ENCODE results near the gene ZCWPW2. TPM values are rescaled to one million over a fixed set of nuclear protein-coding genes. Genes with fewer than 3 reads are reported as not detected.

ZCWPW2 gene, protein sequence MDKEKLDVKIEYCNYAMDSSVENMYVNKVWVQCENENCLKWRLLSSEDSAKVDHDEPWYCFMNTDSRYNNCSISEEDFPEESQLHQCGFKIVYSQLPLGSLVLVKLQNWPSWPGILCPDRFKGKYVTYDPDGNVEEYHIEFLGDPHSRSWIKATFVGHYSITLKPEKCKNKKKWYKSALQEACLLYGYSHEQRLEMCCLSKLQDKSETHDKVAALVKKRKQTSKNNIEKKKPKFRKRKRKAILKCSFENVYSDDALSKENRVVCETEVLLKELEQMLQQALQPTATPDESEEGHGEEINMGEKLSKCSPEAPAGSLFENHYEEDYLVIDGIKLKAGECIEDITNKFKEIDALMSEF
- 0.59 TPM in 1 of 2 replicates, not detected in the other for total RNA-seq (2014; rRNA removed; shearing (Covaris generic))

DNA sequence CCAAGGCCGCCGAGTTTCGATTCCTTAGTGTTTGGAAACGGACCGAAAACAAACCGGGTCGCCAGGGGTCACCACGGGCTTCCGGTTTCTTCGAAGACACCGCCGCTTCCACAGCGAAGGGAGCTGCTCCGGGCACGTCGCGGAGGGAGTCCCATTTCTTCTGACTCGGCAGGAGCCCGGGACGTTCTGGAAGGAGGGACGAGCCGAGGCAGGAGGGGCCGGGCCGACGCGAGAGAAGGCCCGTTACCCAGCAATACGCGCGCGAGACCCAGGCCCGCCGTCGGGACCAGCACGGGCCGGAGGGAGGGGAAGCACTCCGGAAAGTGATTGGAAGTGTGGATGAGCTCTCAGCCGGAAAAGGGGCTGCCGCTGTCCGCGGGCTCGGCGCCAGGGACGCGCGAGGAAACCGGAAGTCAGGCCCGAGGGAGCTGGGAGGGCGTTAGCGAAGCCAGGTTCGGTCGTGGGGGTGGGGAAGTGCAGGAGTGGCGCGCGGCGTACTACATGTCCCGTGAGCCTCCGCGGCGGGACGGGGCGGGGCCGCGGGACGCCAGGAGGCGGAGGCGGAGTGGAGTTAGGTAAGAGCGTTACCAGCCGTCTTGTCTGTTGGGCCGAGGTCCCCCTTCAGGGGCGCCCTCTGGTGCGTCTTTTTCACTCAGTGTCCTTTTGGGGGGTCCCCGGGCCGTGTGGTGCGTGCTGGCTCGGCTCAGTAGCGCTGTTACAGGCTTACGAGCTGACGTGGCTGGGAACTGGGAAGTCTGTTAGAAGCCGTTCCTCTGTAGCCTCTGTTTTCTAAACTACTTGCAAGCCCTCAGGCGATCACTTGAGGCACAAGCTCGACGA is at the start of gene ZCWPW2, which contains the start of gene AZI2:
ZCWPW2 (plus strand) TSS at position 93 of the 840 bp plus-strand sequence. CDS start 64,348 bp downstream, outside the sequence.
AZI2 (minus strand) TSS at position 196 of the 840 bp plus-strand sequence. CDS start 8,207 bp downstream, outside the sequence.
- DNase-seq (ENCODE audit: low read depth), result peak; percentile 92

GRCh38 chr3:28299705-28300104 is 48.8 kb upstream of the ZCWPW2 start:
- DNase-seq (ENCODE audit: low read depth), result no peak

DNA sequence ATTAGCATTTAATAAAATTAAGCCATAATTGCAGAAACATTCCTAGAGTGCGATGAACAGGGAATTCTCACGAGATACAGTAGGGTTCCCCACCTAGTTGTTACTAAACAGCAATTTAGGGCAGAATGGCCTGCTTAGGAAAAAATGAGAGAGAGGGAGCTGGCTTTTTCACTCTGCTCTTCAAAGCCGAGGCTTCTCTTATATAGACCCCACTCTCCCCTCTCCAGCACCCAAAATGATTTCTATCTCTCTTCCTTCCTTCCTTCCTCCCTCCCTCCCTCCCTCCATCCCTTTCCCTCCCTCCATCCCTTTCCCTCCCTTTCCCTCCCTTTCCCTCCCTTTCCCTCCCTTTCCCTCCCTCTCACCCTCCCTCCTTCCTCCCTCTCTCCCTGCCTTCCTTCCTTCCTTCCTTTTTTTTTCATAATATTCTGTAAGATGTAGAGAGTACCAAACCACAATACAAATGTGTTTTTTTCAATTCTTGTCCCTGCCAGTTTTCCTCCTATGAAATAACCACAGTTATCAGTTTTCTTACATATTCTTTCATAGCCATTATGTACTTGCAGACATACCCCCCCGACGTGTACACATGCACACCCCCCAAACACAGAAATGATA is 48.1 kb upstream of the ZCWPW2 start:
- no peak for DNase-seq (ENCODE audit: low read depth)

DNA sequence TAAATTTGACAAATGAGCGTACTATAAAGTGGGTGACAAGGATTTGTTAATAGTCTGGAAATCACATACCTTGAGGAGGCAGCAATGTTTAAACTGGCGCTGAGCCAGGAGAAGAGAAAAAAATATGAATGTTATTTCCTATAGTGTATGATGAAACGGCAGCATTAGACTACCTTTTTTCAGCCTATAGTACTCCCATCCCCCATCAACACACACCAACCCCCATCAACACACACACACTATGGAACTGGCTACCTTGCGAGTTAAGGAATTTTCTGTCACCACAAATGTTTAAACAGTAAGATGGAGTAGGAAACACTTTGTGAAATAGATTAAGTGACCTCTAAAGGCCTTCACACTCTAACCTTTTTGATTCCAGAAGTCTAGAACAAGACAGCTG is 46.8 kb upstream of the ZCWPW2 start:
- no peak for DNase-seq (ENCODE audit: low read depth)

DNA sequence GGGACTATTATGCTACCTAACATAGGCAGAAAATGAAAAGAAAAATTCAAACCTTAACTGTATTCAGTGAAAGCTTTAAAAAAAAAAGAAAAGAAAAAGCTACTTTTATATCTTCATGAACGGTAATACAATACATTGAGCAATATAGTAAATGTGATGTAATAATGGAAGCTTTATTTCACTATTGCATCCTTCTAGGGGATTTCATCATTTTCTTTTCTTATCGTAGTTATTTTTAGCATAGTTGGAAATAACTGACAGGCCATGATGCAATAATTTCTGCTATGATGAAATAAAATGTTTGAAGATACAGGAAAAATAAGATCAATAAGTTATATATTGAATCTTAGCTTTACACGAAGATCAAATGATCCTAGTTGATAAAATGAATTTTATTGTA is 40.3 kb upstream of the ZCWPW2 start:
- DNase-seq (ENCODE audit: low read depth), result no peak

DNA sequence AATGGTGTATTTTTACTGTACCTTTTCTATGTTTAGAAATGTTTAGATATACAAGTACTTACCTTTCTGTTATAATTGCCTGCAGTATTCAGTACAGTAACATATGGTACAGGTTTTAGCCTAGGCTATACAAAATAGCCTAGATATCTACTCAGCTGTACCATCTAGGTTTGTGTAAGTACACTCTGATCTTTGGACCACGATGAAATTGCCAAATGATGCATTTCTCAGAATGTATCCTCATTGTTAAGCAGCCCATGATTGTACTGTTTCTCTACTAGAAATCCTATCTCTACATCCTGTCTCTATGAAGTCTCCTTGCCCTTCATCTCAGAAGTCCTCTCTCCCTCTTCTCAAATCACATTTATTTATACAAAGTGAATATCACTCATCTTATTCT is 32.8 kb upstream of the ZCWPW2 start:
- DNase-seq (ENCODE audit: low read depth), result no peak

GRCh38 chr3:28316226-28316625 is 32.3 kb upstream of the ZCWPW2 start:
- DNase-seq (ENCODE audit: low read depth), result no peak

DNA sequence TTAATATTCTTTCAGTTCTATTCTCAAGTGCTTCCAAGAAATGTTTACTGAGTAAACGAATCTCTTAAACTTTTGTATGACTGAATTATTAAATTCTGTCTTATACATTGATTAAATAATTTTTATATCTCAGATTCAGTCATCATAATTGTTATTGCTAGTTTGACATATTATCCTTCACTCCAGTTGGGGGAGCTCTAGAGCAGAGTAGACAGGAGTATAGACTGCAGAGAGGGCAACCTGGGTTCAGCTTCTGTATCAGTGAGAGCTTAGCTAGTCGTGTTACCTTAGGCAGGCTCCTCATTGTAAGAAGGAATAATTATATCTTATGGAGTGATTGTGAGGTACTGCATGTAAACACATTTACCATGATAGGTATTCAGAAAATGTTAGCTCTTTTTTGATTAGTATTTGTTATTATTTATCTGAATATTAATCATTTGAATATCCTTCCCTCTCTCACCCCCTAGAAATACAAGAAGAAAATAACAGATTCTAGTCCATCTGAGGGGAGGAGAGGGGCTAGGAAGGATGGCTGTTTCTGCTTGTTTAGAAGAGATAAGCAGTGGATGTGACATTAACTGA is 31.0 kb upstream of the ZCWPW2 start:
- DNase-seq (ENCODE audit: low read depth), result peak; percentile 29

- no peak for DNase-seq (ENCODE audit: low read depth)
Observed at GRCh38 chr3:28320981-28321380, 27.5 kb upstream of the ZCWPW2 start.

- peak; percentile 34 for DNase-seq (ENCODE audit: low read depth)
Observed at GRCh38 chr3:28322464-28322863, 26.1 kb upstream of the ZCWPW2 start.

DNA sequence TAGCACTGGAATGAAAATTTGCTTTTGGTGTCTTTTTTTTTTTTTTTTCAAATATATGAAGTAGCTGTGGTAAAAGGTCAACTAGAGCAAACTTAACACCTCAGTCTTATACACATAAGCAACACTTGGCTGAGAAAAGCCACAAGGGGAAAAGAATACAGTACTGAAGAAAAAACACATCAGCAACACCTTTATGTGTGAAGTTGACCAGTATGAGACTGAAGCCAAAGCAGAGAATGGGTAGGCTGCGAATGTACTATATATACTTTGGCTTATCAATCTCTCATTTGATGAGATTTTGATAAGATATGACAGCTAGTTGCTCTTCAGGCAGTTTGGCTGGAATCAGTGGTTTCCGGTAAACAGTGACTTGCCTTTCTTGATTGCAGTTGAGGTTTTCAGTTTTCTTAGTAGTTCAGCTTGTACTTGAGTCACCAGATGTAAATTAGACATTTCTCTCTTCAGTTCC is 22.0 kb upstream of the ZCWPW2 start:
- peak; percentile 26 for DNase-seq (ENCODE audit: low read depth)

GRCh38 chr3:28328188-28329151 is 20.1 kb upstream of the ZCWPW2 start:
- DNase-seq (ENCODE audit: low read depth), result peak; percentile 12

DNA sequence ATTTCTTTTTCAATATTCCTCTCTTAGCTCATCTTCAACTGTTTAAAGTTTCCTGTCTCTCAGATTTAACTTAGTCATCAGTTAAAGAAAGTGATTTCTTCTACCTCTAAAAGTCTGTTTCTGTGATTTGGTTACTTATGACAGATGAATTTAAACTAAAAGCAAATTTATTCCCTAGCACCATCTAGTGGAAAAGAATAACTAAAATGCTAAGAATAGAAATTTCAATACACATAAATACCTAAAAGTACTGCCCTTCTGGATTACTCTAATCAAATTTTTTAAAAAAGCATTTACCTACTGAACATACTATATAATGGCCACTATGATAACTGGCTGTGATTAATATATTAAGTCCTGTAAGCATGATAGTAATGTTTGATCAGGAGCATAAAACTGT is 14.0 kb upstream of the ZCWPW2 start:
- DNase-seq (ENCODE audit: low read depth), result no peak

- no peak for DNase-seq (ENCODE audit: low read depth)
Observed at GRCh38 chr3:28335246-28335645, 13.3 kb upstream of the ZCWPW2 start.

DNA sequence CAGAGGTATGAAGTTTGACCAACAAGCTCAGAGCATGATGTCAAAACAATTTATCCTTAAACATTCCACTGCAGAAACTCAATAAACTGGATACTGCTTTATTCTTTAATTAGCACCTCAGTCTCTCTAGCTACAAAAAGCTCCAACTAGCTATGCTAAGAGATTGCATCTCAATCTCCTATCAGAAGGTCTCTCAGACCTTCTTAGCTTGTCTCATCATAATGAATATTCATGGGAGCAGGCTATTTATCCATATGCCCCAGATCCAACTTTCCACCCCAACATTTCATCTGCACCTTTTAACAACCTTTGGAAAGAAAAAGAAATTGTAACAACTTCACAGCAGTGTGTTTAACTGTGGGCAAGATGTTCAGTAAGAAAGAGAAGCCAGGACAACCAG is 11.3 kb upstream of the ZCWPW2 start:
- no peak for DNase-seq (ENCODE audit: low read depth)

GRCh38 chr3:28343144-28343543 is 5.4 kb upstream of the ZCWPW2 start:
- no peak for DNase-seq (ENCODE audit: low read depth)

- DNase-seq (ENCODE audit: low read depth), result no peak
Observed at GRCh38 chr3:28345690-28346089, 2.8 kb upstream of the ZCWPW2 start.

DNA sequence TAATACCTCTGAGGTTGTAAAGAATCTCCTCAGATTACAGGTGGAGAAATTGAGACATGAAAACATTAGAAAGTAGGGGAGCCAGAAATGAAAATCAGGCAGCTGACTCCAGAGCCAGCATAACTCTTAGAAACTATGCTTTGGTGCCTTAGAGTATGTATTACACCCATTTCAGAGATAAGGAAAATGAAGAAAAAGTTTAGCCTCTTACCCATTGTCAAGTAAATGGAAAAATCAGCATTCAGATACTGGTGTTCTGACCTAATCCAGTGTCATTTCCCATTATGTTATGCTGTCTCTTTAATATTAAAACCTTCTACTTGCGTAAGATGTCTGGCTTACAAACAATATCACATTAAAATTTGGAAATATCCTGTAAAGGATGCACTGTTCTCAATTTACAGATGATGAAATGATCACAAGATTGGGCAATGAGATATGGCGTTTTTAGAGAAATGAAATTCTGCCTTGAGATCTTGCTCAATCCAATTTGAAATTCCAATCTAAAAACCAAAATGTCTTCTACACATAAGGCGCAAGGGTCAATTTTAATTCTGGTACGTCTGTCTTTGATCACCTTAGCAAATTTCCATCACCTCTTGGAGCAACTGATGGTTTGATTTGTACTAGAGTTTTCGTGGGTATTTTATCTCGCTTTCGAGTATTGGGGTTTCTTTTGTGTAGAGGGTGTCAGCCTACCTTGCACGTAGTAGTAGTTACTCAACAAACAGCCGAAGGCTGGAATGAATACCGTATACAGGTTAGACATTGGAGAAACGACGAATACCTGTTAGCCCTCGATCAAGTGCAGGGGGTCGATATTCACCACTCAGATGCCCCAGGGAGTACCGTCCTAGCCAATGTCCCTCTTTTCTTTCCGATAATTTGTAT is 902 bp upstream of the ZCWPW2 start:
- no peak for DNase-seq (ENCODE audit: low read depth)

DNA sequence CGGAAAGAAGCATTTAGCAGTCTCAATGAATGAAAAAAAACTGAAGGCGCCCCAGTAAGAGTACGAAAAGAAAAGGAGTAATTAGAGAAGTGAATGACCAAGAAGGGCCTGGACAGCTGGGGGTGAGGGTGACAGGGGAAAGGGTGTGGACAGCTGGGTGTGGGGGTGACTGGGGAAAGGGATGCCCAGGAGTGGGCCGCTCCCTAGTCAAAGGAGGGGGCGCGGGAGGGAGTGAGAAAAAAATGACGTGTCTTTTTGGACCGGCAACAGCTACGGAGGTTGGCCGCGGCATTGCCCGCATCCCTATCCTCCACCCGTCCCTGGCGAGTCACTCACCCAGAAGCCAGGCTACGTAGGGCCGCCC is 274 bp upstream of the ZCWPW2 start:
- DNase-seq (ENCODE audit: low read depth), result no peak
